ENCODE measurements around the gene KDM7A.
"Not testable (repeated sequence)": the region's sequence is repeated elsewhere in the genome, so short reads cannot be mapped to it uniquely, and the experiment has no call there.

Gene KDM7A

GRCh38 chr7:140160308-140160707, 16.5 kb downstream of the KDM7A start:
- in situ Hi-C loops (cut with MboI; ENCODE audit: low sequenced_read_pairs): no loop called here

- in situ Hi-C loops (cut with MboI; ENCODE audit: low sequenced_read_pairs): no loop called here
Observed at GRCh38 chr7:140159497-140159896, 17.3 kb downstream of the KDM7A start.

DNA sequence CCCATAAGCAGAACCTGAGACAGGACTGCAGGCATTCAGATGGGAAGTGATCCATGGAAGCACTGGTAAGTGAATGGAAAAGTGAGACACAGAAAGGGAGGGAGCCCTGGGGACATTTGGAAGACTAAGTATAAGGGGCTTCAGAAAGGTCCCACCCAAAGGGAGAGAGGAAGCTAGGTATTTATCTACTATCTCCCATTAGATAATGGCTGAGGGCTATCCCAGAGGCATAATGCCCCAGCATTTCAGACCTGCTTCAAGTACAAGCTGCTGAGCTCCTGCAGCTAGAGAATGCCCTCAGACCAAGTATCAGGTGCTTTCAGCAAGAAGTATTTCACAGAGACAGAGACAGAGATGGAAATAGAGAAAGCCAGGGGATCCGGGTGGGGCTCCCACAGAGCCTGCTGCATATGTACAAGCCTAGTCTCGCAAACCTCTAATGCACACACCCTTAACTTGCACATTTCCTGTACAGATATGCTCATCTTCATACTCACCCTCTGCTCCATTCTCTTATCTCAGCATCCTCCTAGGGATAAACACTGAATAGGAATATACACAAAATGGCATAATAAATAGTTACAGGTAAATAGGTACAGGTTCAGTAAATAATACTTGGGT, 20.2 kb downstream of the KDM7A start:
- in situ Hi-C loops (cut with MboI; ENCODE audit: low sequenced_read_pairs): no loop called here

GRCh38 chr7:140155428-140155827, 21.4 kb downstream of the KDM7A start:
- in situ Hi-C loops (cut with MboI; ENCODE audit: low sequenced_read_pairs): no loop called here

DNA sequence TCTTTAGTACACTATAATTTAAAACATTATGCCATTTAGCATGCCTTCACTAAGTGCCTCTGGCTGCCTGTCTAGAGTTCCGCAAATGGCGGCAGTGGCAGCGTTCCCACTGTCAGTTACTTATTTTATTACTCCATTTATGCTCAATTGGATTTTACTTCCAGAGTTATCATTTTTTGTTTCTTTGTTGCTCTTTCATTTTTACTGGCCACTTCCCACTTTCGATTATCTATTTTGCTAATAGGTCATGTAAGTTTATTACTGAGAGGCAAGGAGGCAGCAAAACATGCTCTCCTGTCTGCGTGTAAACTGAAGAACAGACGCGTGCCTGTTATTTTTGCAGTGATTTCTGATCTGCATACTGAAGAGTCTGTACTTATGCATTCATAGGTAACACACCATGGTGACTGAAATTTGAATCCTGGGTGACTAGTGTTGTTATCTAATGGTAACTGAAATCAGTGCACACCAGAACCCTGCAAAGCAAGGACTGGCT, 23.1 kb downstream of the KDM7A start:
- in situ Hi-C loops (cut with MboI; ENCODE audit: low sequenced_read_pairs): no loop called here

DNA sequence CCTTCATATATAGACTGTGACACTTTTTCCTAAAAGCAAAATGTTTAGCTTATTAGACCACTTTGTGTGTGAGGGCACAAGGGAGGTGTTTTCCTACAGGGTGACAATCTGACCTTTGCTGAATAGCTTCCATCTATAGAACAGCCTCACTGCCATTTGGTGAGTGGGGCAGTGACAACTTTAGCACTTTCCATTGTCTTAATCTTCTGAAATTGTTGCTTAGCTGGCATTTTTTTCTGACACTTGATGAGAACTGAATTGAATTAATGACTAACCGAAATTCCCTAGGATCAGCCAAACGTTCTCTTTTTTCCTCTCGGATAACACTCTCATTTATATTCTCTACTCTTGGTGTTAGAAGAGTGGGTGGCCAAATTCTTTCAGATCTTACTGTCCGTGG, 30.2 kb downstream of the KDM7A start:
- in situ Hi-C loops (cut with MboI; ENCODE audit: low sequenced_read_pairs): no loop called here

DNA sequence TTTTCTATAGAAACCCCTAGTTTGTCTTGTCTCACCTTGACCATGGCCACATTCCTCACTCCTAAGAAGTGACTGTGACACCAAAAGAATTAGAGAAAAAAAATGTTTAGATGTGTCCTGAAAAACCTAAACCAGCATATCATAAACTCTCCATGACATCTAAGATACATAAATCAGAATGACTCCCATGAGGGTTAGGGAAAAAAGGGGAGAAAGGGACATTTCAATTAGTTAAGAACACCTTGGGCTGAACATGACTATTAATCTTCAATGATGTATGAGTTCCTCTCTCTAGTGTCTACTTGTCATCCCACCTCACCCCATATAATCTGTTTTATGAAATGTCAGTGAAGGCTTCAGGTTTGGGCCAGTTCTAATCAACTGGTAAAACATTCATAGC, 31.1 kb downstream of the KDM7A start:
- in situ Hi-C loops (cut with MboI; ENCODE audit: low sequenced_read_pairs): no loop called here

DNA sequence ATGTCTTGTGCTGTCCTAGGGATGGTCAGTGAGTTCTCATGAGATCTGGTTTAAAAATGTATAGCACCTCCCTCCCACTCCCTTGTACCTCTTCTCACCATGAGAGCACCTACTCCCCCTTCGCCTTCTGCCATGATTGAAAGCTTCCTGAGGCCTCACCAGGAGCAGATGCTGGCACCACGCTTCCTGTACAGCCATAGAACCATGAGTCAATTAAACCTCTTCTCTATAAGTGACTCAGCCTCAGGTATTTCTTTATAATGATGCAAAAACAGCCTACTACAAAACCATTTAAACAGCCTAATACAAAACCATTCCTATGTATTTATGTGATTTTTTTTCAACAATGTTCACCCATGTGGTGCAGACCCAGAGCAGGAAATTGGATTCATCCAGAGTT, 32.0 kb downstream of the KDM7A start:
- in situ Hi-C loops (cut with MboI; ENCODE audit: low sequenced_read_pairs): no loop called here

DNA sequence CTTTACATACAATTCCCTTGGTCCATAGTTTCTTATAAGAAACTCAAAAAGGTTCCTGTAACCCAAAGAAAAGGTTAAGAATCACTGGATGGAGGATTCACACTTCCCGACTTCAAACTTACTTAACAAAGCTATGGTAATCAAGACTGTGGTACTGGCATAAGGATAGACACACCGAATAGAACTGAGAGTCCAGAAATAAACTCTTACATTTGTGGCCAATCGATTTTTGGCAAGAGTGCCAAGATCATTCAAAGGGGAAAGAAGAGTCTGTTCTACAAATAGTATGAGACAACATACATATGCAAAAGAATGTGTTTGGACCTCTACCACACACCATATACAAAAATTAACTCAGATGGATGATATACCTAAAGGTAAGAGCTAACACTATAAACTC, 32.8 kb downstream of the KDM7A start:
- in situ Hi-C loops (cut with MboI; ENCODE audit: low sequenced_read_pairs): no loop called here

DNA sequence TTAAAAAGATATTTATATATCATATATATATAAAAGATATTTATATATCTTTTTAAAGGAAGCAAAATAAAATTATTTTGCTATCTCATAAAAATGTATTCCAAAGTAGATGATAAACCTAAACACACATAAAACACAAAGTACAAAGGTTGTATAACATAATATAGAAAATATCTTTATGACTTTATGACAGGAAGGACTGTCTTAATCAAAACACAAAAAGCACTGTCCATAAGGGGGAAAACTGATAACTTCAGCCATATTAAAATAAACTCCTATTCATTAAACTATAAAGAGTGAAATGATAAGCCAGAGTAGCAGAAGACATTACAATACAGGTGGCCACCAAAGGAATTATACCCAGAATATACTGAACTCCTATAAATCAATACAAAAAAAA, 34.8 kb downstream of the KDM7A start:
- in situ Hi-C loops (cut with MboI; ENCODE audit: low sequenced_read_pairs): no loop called here

GRCh38 chr7:140141256-140141655, 35.5 kb downstream of the KDM7A start:
- in situ Hi-C loops (cut with MboI; ENCODE audit: low sequenced_read_pairs): no loop called here

GRCh38 chr7:140137078-140137477, 39.7 kb downstream of the KDM7A start:
- in situ Hi-C loops (cut with MboI; ENCODE audit: low sequenced_read_pairs): no loop called here

- in situ Hi-C loops (cut with MboI; ENCODE audit: low sequenced_read_pairs): no loop called here
Observed at GRCh38 chr7:140136073-140136472, 40.7 kb downstream of the KDM7A start.

DNA sequence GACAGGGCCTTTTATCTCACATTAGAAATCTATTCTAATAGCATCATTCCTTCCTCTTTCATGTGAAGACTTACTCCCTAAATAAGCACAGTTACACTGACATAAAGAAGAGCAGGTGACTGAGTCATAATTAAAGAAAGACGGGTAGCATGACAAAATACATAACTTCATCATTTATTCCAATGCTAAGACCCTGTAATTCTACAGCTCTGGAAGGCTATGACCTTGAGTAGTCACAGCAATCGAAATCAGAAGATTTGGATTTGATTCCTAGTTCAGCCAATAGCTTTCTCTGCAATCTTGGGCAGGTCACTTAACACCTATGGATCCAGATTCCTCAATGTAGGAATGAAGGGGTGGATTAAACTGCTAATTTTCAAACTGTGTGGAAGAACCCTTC, 42.7 kb downstream of the KDM7A start:
- in situ Hi-C loops (cut with MboI; ENCODE audit: low sequenced_read_pairs): no loop called here

GRCh38 chr7:140127360-140128127, 49.2 kb downstream of the KDM7A start:
- in situ Hi-C loops (cut with MboI; ENCODE audit: low sequenced_read_pairs): no loop called here

- in situ Hi-C loops (cut with MboI; ENCODE audit: low sequenced_read_pairs): no loop called here
Observed at GRCh38 chr7:140126435-140127034, 50.2 kb downstream of the KDM7A start.

DNA sequence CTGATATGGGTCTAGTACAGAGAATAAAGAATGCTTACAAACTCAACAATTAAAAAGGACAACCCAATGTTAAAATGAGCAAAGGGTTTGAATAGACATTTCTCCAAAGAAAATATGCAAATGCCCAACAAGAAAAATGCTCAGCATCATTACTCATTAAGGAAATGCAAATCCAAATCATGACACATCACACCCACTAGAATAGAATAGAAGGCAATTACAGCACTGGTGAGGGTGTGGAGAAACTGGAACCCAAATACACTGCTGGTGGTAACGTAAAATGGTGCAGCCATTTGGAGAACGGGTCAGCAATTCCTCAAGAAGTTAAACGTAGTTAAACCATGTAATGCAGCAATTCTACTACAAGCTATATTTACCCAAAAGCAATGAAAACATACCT, 53.8 kb downstream of the KDM7A start:
- in situ Hi-C loops (cut with MboI; ENCODE audit: low sequenced_read_pairs): no loop called here

DNA sequence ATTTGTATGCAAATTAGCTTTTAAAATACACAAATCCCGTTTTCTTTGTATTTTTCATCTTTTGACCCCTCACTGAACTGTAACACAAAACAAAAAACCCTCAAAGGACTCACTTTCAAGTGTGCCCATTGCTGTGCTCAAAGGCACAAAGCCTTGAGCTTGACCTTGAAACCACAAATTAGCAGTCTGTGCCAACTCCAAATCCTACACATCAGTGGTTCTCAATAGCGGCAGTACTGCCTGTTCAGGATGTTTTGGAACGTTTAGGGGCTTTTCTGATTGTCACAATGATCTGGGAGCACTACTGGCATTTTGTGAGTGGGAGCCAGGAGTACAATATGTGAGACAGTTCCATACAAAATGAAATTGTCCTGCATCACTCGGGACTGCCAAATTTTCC, 55.5 kb downstream of the KDM7A start:
- in situ Hi-C loops (cut with MboI; ENCODE audit: low sequenced_read_pairs): no loop called here

DNA sequence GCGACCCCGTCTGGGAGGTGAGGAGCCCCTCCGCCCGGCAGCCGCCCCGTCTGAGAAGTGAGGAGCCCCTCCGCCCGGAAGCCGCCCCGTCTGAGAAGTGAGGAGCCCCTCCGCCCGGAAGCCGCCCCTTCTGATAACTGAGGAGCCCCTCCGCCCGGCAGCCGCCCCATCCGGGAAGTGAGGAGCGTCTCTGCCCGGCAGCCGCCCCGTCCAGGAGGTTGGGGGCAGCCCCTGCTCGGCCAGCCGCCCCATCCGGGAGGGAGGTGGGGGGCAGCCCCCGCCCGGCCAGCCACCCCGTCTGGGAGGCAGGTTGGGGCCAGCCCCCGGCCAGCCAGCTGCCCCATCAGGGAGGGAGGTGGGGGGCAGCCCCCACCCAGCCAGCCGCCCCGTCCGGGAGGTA, 62.0 kb downstream of the KDM7A start:
- in situ Hi-C loops (cut with MboI; ENCODE audit: low sequenced_read_pairs): not testable (repeated sequence)

DNA sequence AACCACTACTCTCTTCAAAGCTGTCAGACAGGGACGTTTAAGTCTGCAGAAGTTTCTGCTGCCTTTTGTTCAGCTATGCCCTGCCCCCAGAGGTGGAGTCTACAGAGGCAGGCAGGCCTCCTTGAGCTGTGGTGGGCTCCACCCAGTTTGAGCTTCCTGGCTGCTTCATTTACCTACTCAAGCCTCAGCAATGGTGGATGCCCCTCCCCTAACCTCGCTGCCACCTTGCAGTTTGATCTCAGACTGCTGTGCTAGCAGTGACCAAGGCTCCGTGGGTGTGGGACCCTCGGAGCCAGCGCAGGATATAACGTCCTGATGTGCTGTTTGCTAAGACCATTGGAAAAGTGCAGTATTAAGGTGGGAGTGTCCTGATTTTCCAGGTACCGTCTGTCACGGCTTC, 68.0 kb downstream of the KDM7A start:
- in situ Hi-C loops (cut with MboI; ENCODE audit: low sequenced_read_pairs): not testable (repeated sequence)

GRCh38 chr7:140096459-140096858, 80.3 kb downstream of the KDM7A start:
- in situ Hi-C loops (cut with MboI; ENCODE audit: low sequenced_read_pairs): no loop called here

DNA sequence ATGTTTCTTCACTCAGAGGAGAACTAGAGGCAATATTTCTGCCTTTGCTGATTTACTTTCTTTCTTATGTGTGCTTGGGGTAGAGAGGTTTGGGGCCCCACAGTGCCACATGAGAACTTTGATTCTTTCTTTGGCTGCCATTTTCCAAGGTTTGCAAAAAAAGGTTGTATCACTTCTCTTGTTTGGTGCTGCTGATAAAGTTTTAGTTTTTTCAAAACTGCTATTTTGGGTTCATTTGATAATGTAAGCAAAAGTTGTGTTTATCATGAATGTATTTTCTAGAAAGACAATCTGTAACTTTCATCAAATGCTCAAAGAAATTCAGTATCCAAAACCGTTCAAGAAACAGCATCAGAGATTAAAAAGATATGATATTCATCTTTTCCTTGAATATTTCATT, 83.4 kb downstream of the KDM7A start:
- in situ Hi-C loops (cut with MboI; ENCODE audit: low sequenced_read_pairs): no loop called here
